Esophagus muscularis mucosa (tissue), 4 donors: ENCODE measurements around the gene SPIRE1.

ENCODE experiments used
- CTCF ChIP-seq, 3 experiments: fragments of 200-600 bp in 2 of 3; fragments of 450-650 bp in 1 of 3; sonication (generic) in 2 of 3; IDR thresholded peaks; one replicate each; pipeline ENCODE4 v1.5.1; 2017 to 2019; ENCODE audit warnings: antibody characterized with exemption in 3 of 3, mild to moderate bottlenecking in 2 of 3, moderate library complexity in 1 of 3
- EP300 ChIP-seq: sonication (generic); formaldehyde crosslinking; IDR thresholded peaks from one replicate; pipeline ENCODE4 v1.6.1; 2017; ENCODE audit warnings: antibody characterized with exemption
- POLR2A ChIP-seq: fragments of 450-650 bp; IDR thresholded peaks from one replicate; pipeline ENCODE4 v1.6.1; 2017; ENCODE audit warnings: antibody characterized with exemption, moderate library complexity, mild to moderate bottlenecking, low read depth

DNA sequence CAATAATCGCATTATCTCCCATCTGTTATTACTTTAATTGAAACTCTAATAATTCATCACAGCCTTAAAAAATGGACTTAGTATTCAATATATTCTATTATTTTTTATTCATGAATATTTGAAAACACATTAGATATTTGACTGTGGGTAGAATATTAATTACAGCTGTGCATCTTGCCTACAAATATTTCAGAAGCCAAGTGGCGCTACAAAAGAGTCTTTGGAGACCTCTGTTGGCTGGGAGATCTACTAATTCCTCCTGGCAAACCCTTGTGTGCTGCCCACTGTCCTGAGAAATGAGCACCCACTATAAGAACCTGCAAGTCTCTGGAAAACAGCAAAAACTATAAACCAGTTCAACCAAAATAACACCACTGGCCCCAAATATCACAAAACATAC, 195.7 kb downstream of the SPIRE1 start:
- TF ChIP-seq EP300 (no peak), CTCF (IDR thresholded peaks at IDR 0.05) (no peak), POLR2A (no peak)
